Endothelial cell of umbilical vein (primary cell): ENCODE measurements around the gene MICALL2. TPM values are rescaled to one million over a fixed set of nuclear protein-coding genes. Genes with fewer than 3 reads are reported as not detected.

Experiments used
- BruUV-seq: library from RNA; stranded (reverse); fragments of 400-500 nt; replicated peaks from 2 replicates; lab custom pipeline; 2021; lab: Mats Ljungman, UMichigan
- CTCF ChIA-PET: fragments of 300-600, 350-600 bp; sonication (Branson Sonifier 250); formaldehyde crosslinking; loops from one replicate; lab custom pipeline; 2021; ENCODE audit warnings: antibody characterized with exemption, inconsistent platforms; lab: Charles Lee
- POLR2A ChIA-PET: fragments of 300-600, 350-600 bp; sonication (Branson Sonifier 250); formaldehyde crosslinking; loops from one replicate; lab custom pipeline; 2021; ENCODE audit warnings: antibody characterized with exemption, inconsistent platforms; lab: Charles Lee
- DNase-seq: peaks from one replicate; pipeline ENCODE4 v3.0.0-alpha.2; 2011; ENCODE audit warnings: low read depth, low spot score
- FAIRE-seq: peaks from 2 replicates; lab custom pipeline; 2011; peaks lifted over from hg19 to GRCh38; lab: Jason Lieb, UNC
- H2AFZ ChIP-seq: 2 replicates; pipeline ENCODE4 v1.6.0; 2012; ENCODE audit warnings: low read depth, low read length, control low read depth, inconsistent platforms
- H3K27ac ChIP-seq: 2 replicates; pipeline ENCODE4 v1.5.1; 2011; ENCODE audit warnings: low read depth, mild to moderate bottlenecking, control low read depth, low read length, moderate library complexity; ENCODE audit not compliant: insufficient read depth
- H3K27me3 ChIP-seq, 2 experiments: 2 replicates each; pipeline versions ENCODE4 v1.6.0 to v1.6.1; 2011; ENCODE audit warnings: low read length in 2 of 2, mixed read lengths in 1 of 2; ENCODE audit not compliant: control insufficient read depth in 2 of 2, insufficient read depth in 2 of 2
- H3K36me3 ChIP-seq, 2 experiments: 2 replicates in 1 of 2; 3 replicates in 1 of 2; pipeline ENCODE4 v1.5.1; 2011; ENCODE audit warnings: low read length in 2 of 2, mild to moderate bottlenecking in 1 of 2, moderate library complexity in 1 of 2; ENCODE audit not compliant: control insufficient read depth in 2 of 2, insufficient read depth in 2 of 2; ENCODE audit errors: extremely low read depth in 1 of 2
- H3K4me1 ChIP-seq: 3 replicates; pipeline ENCODE4 v1.5.1; 2011; ENCODE audit warnings: mild to moderate bottlenecking, low read length; ENCODE audit not compliant: control insufficient read depth, insufficient read depth; ENCODE audit errors: extremely low read depth
- H3K4me2 ChIP-seq: 2 replicates; pipeline ENCODE4 v1.6.1; 2011; ENCODE audit warnings: low read length, control low read depth, mixed read lengths; ENCODE audit not compliant: insufficient read depth
- H3K4me3 ChIP-seq, 3 experiments: fragments of 200-600 bp in 1 of 3; sonication (generic), shearing (Covaris generic) in 1 of 3; replicated peaks in 1 of 3; 2 replicates each; pipeline ENCODE4 v1.5.1; 2011 to 2016; ENCODE audit warnings: control low read depth in 3 of 3, low read length in 3 of 3, mild to moderate bottlenecking in 2 of 3, inconsistent platforms in 1 of 3, low read depth in 1 of 3, moderate library complexity in 1 of 3; ENCODE audit not compliant: insufficient read depth in 1 of 3
- H3K79me2 ChIP-seq: 2 replicates; pipeline ENCODE4 v1.6.0; 2012; ENCODE audit warnings: low read length, inconsistent platforms; ENCODE audit not compliant: control insufficient read depth, insufficient read depth
- H3K9ac ChIP-seq: replicated peaks from 2 replicates; pipeline ENCODE3; 2011; ENCODE audit warnings: low read length, control low read depth; ENCODE audit not compliant: insufficient read depth; ENCODE audit errors: extremely low read depth
- H3K9me1 ChIP-seq: replicated peaks from 3 replicates; pipeline ENCODE4 v1.6.0; 2011; ENCODE audit warnings: mild to moderate bottlenecking, low read length; ENCODE audit not compliant: control insufficient read depth, insufficient read depth; ENCODE audit errors: extremely low read depth
- H3K9me3 ChIP-seq: replicated peaks from 2 replicates; pipeline ENCODE4 v1.5.1; 2012; ENCODE audit warnings: low read length, inconsistent platforms; ENCODE audit not compliant: control insufficient read depth, insufficient read depth
- H4K20me1 ChIP-seq: replicated peaks from 2 replicates; pipeline ENCODE3; 2011; ENCODE audit warnings: mild to moderate bottlenecking, low read length; ENCODE audit not compliant: control insufficient read depth, insufficient read depth; ENCODE audit errors: extremely low read depth
- CTCF ChIP-seq, 2 donors: IDR thresholded peaks; 1 replicate in 1 of 2; 2 replicates in 1 of 2; pipeline ENCODE4 v1.5.1; 2011; ENCODE audit warnings: low read length in 2 of 2, mild to moderate bottlenecking in 2 of 2, moderate library complexity in 2 of 2, control low read depth in 1 of 2, inconsistent platforms in 1 of 2, low read depth in 1 of 2; ENCODE audit not compliant: insufficient read depth in 1 of 2; ENCODE audit errors: extremely low read depth in 1 of 2
- JUN ChIP-seq: IDR thresholded peaks from 2 replicates; pipeline ENCODE4 v1.6.1; 2011; ENCODE audit warnings: borderline replicate concordance, low read depth; ENCODE audit not compliant: insufficient read length, insufficient read depth
- MYC ChIP-seq: IDR thresholded peaks from one replicate; pipeline ENCODE4 v1.6.1; 2011; ENCODE audit warnings: mild to moderate bottlenecking, low read depth, low read length
- POLR2A ChIP-seq: IDR thresholded peaks from 2 replicates; pipeline ENCODE4 v1.6.1; 2012; ENCODE audit warnings: low read depth, mild to moderate bottlenecking, control low read depth, low read length
- POLR2AphosphoS5 ChIP-seq: IDR thresholded peaks from 2 replicates; pipeline ENCODE4 v1.6.1; 2012; ENCODE audit warnings: low read depth, mild to moderate bottlenecking, control low read depth, low read length, moderate library complexity; ENCODE audit not compliant: insufficient read depth
- dilution Hi-C: fragments of 300-500 bp; cut with MboI; formaldehyde crosslinking; loops from one replicate; pipeline ENCODE4 v1.15.0; 2019; ENCODE audit warnings: low sequenced_read_pairs; ENCODE audit not compliant: extremely low pct_ligation_motif_present
- intact Hi-C: fragments of 100-400 bp; cut with micrococcal nuclease; formaldehyde crosslinking; loops from one replicate; pipeline ENCODE4 v1.10.0; 2022
- polyA plus RNA-seq, 4 experiments: library from polyadenylated mRNA; depleted of rRNA in 3 of 4; stranded (reverse) in 3 of 4; unstranded in 1 of 4; fragments of >200 nt; gene quantifications; 2 replicates each; pipeline versions ENCODE4 v1.2.1 to v1.2.3, GENCODE V29; 2011 to 2012; ENCODE audit warnings: missing spikeins in 1 of 4
- total RNA-seq: library from RNA; stranded (reverse); gene quantifications from 2 replicates; pipeline ENCODE4 v1.2.3, GENCODE V29; 2021

MICALL2 gene
- total and polyA plus RNA-seq, 2 donors (not counting 3 experiments of a cell fraction or from before 2014, with no cell fraction given): 29.8 to 46.3 TPM

DNA sequence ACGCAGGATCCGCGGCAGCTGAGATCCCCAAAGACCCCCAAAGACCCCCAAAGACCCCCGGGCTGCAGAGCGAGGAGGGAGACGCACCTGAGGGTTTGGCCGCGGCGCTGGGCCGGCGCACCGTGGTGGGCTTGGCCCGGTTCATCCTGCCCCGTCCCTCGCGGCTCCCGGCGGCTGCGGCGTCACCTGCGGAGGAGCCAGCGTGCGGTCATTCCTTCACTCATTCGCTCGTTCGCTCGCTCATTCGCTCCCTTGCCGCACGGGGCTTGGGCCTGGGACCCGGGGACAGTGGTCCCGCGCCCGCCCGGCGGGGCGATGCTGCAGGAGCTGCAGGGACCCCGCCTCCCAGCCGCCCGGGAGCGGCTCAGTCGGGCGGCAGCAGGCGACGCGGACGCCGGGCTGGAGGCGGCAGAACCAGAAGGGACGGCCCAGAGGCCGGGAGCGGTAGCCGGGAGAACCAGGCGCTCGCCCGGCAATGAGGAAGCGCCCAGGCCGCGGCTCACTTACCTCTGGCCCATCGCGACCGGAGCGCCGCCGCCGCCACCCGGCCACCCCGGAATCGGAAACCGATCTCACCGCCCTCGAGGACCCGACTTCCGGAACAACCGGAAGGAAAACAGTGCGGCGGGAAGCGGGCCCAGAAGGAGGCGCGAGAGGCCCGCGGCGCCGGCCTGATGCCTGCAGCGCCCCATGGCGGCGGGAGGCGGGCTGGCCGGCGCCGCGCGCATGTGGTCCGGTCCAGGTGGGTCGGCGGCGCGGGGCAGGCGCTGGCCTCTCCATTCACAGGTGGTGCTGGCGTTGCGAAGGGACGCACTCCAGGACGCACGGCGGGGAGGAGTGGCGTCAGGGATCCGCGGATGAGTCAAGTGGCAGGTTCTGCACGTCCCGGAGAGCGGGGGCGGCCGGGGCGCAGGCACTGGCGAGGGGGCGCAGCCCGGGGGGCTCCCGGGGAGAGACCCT, 44.8 kb upstream of the MICALL2 start, which contains the start of gene INTS1:
TSS of gene INTS1 (minus strand) at position 574 of the 960 bp plus-strand sequence. CDS start at position 145, 429 bp downstream.
- intact Hi-C loops: loop anchor here (1.0 kb wide), 4 partner anchors 16 to 45 kb away; partner anchors contain the start of gene MICALL2
- Histone ChIP-seq H3K27me3 (no peaks in the 10 kb centered on the region), H3K4me2 (peak within 1 kb of the TSS; percentile 49), H3K27ac (peak within 1 kb of the TSS; percentile 49), H3K9ac (peak within 1 kb of the TSS; percentile 86), H3K36me3 (peaks cover 0 to 17% of the 10 kb centered on the region in 2 experiments), H3K9me3 (no peaks in the 10 kb centered on the region), H3K4me1 (peaks cover 5% of the 10 kb centered on the region), H3K9me1 (no peaks in the 10 kb centered on the region), H3K79me2 (peaks cover 24% of the 10 kb centered on the region), H3K4me3 (peak within 1 kb of the TSS; percentile 51 to 98 (median 56)), H2AFZ (peak within 1 kb of the TSS; percentile 87), H4K20me1 (no peaks in the 10 kb centered on the region)
- ChIA-PET CTCF (interaction anchor here (1.3 to 1.4 kb wide), 2 partner anchors 9 to 55 kb away, joined by 3 to 5 read pairs; no protein-coding TSS in a partner anchor), POLR2A (no interaction called here)
- dilution Hi-C loops: no loop called here
- peak; percentile 58 for TF ChIP-seq MYC
- TF ChIP-seq JUN: no peak
- TF ChIP-seq POLR2AphosphoS5: peak; percentile 94
- peak; percentile 81 for TF ChIP-seq POLR2A
- TF ChIP-seq CTCF (IDR thresholded peaks at IDR 0.05; ENCODE audit: extremely low read depth in 1 of 2, insufficient read depth in 1 of 2, low read depth in 1 of 2, low read length in 2 of 2): peak; percentile 83 to 97
- DNase-seq (peak; percentile 85), FAIRE-seq (peak; percentile 90)
- TSS peak; percentile 42 for BruUV-seq
